DND-41 (cell line): Measurements from ENCODE around the gene SLC24A4.

Source experiments
- ATAC-seq: fragments of 200-7000 bp; cut with Tn5 transposase; 3 replicates; pipeline ENCODE4 v1.9.1; 2021; ENCODE audit warnings: low read depth; ENCODE audit not compliant: insufficient read depth
- DNase-seq: peaks from one replicate; pipeline ENCODE4 v3.0.0-alpha.2; 2020
- H2AFZ ChIP-seq: 2 replicates; pipeline ENCODE4 v1.6.0; 2012; ENCODE audit warnings: low read depth, low read length
- H3K27ac ChIP-seq: 2 replicates; pipeline ENCODE4 v1.5.1; 2012; ENCODE audit warnings: low read length, inconsistent platforms
- H3K27me3 ChIP-seq: fragments of 200-600 bp; sonication (generic); 2 replicates; pipeline ENCODE4 v1.6.0; 2012; ENCODE audit warnings: low read length, mild to moderate bottlenecking, inconsistent platforms; ENCODE audit not compliant: insufficient read depth, poor library complexity
- H3K36me3 ChIP-seq: 2 replicates; pipeline ENCODE4 v1.5.1; 2012; ENCODE audit warnings: low read length, inconsistent platforms; ENCODE audit not compliant: insufficient read depth
- H3K4me1 ChIP-seq: 2 replicates; pipeline ENCODE4 v1.5.1; 2012; ENCODE audit warnings: mild to moderate bottlenecking, low read length; ENCODE audit not compliant: insufficient read depth
- H3K4me2 ChIP-seq: 2 replicates; pipeline ENCODE4 v1.6.0; 2012; ENCODE audit warnings: mild to moderate bottlenecking, moderate library complexity, low read length, inconsistent platforms; ENCODE audit not compliant: insufficient read depth
- H3K4me3 ChIP-seq, 2 experiments: fragments of 200-600 bp in 1 of 2; shearing (Covaris generic) in 1 of 2; 2 replicates each; pipeline ENCODE4 v1.5.1; 2012 to 2016; ENCODE audit warnings: inconsistent platforms in 2 of 2, low read length in 2 of 2, mild to moderate bottlenecking in 2 of 2, low read depth in 1 of 2, moderate library complexity in 1 of 2
- H3K79me2 ChIP-seq: 2 replicates; pipeline ENCODE4 v1.6.0; 2012; ENCODE audit warnings: low read length, inconsistent platforms; ENCODE audit not compliant: insufficient read depth
- H3K9ac ChIP-seq: 2 replicates; pipeline ENCODE4 v1.6.0; 2012; ENCODE audit warnings: low read depth, mild to moderate bottlenecking, inconsistent platforms, low read length, moderate library complexity
- H3K9me3 ChIP-seq: 2 replicates; pipeline ENCODE4 v1.5.1; 2012; ENCODE audit warnings: low read length, moderate library complexity, mild to moderate bottlenecking, inconsistent platforms; ENCODE audit not compliant: insufficient read depth, severe bottlenecking
- H4K20me1 ChIP-seq: 2 replicates; pipeline ENCODE4 v1.6.0; 2012; ENCODE audit warnings: low read length; ENCODE audit not compliant: insufficient read depth
- CTCF ChIP-seq: IDR thresholded peaks from 2 replicates; pipeline ENCODE4 v1.5.1; 2012; ENCODE audit warnings: borderline replicate concordance, low read length, moderate library complexity, mild to moderate bottlenecking; ENCODE audit not compliant: poor library complexity, severe bottlenecking; ENCODE audit errors: extremely low read depth
- EZH2 ChIP-seq: IDR thresholded peaks from 3 replicates; pipeline ENCODE4 v1.6.1; 2012; ENCODE audit warnings: borderline replicate concordance, low read depth, mild to moderate bottlenecking, moderate library complexity, low read length, inconsistent platforms; ENCODE audit not compliant: severe bottlenecking

The SLC24A4 gene

GRCh38 chr14:92490239-92490959 lies 167.4 kb downstream of the SLC24A4 start:
- DNase-seq (no peak), ATAC-seq (no peak)
- no peak overlapping the region for H3K27ac ChIP-seq
- H2AFZ ChIP-seq, result no peak overlapping the region
- TF ChIP-seq CTCF, result no peak
- no peak for TF ChIP-seq EZH2
- H3K79me2 ChIP-seq, result no peaks in the 10 kb centered on the region
- no peak overlapping the region for H3K4me3 ChIP-seq
- no peaks in the 10 kb centered on the region for H3K36me3 ChIP-seq
- H3K9ac ChIP-seq, result no peak overlapping the region
- H4K20me1 ChIP-seq, result no peaks in the 10 kb centered on the region
- H3K27me3 ChIP-seq, result peaks cover 4% of the 10 kb centered on the region
- no peak overlapping the region for H3K4me2 ChIP-seq
- H3K9me3 ChIP-seq, result no peaks in the 10 kb centered on the region
- no peaks in the 10 kb centered on the region for H3K4me1 ChIP-seq

- Histone ChIP-seq H3K79me2 (no peaks in the 10 kb centered on the region), H3K27ac (no peak overlapping the region), H3K9me3 (no peaks in the 10 kb centered on the region), H3K4me2 (no peak overlapping the region), H3K27me3 (peaks cover 4% of the 10 kb centered on the region), H3K36me3 (no peaks in the 10 kb centered on the region), H2AFZ (no peak overlapping the region), H3K4me1 (no peaks in the 10 kb centered on the region), H3K9ac (no peak overlapping the region), H3K4me3 (no peak overlapping the region), H4K20me1 (no peaks in the 10 kb centered on the region)
- no peak for TF ChIP-seq EZH2
- TF ChIP-seq CTCF, result no peak
- ATAC-seq (no peak), DNase-seq (no peak)
These were observed 168.8 kb downstream of the SLC24A4 start for GRCh38 chr14:92491782-92492181.

GRCh38 chr14:92492258-92492657 lies 169.3 kb downstream of the SLC24A4 start:
- H3K9me3 ChIP-seq, result no peaks in the 10 kb centered on the region
- no peak overlapping the region for H3K27ac ChIP-seq
- DNase-seq (no peak), ATAC-seq (no peak)
- no peak overlapping the region for H3K9ac ChIP-seq
- no peaks in the 10 kb centered on the region for H3K4me1 ChIP-seq
- TF ChIP-seq CTCF (no peak), EZH2 (no peak)
- H3K4me2 ChIP-seq, result no peak overlapping the region
- no peak overlapping the region for H2AFZ ChIP-seq
- peaks cover 4% of the 10 kb centered on the region for H3K27me3 ChIP-seq
- no peaks in the 10 kb centered on the region for H4K20me1 ChIP-seq
- H3K36me3 ChIP-seq, result no peaks in the 10 kb centered on the region
- no peak overlapping the region for H3K4me3 ChIP-seq
- no peaks in the 10 kb centered on the region for H3K79me2 ChIP-seq

- H3K27me3 ChIP-seq, result no peaks in the 10 kb centered on the region
- H3K4me1 ChIP-seq, result no peaks in the 10 kb centered on the region
- H3K4me3 ChIP-seq, result no peak overlapping the region
These were observed 170.1 kb downstream of the SLC24A4 start for GRCh38 chr14:92493024-92493423.

More at GRCh38 chr14:92493024-92493423, 170.1 kb downstream of the SLC24A4 start:
- TF ChIP-seq EZH2 (no peak), CTCF (no peak)
- Histone ChIP-seq H3K4me2 (no peak overlapping the region), H4K20me1 (no peaks in the 10 kb centered on the region), H3K9ac (no peak overlapping the region), H2AFZ (no peak overlapping the region), H3K79me2 (no peaks in the 10 kb centered on the region), H3K36me3 (no peaks in the 10 kb centered on the region), H3K27ac (no peak overlapping the region), H3K9me3 (no peaks in the 10 kb centered on the region)
- DNase-seq (no peak), ATAC-seq (no peak)
